K562 (cell line): ENCODE results near the gene OPCML.

ENCODE experiments used
- BHLHE40 ChIP-seq: IDR thresholded peaks from 2 replicates; pipeline ENCODE4 v1.6.1; 2011; ENCODE audit warnings: low read length, improper control_type of control experiment
- CEBPB ChIP-seq: fragments of 450-650 bp; IDR thresholded peaks from 2 replicates; pipeline ENCODE4 v1.6.1; 2016; ENCODE audit warnings: missing genetic modification characterization, missing compliant biosample characterization
- CTBP1 ChIP-seq: fragments of 450-650 bp; IDR thresholded peaks from 2 replicates; pipeline ENCODE4 v1.6.1; 2016; ENCODE audit warnings: borderline replicate concordance
- CTCF ChIP-seq, 3 experiments: IDR thresholded peaks in 2 of 3; conservative IDR thresholded peaks in 1 of 3; 2 replicates each; pipeline ENCODE4 v1.5.1; 2011 to 2012; ENCODE audit warnings: low read length in 3 of 3, mild to moderate bottlenecking in 3 of 3, control low read depth in 2 of 3, improper control_type of control experiment in 1 of 3, inconsistent platforms in 1 of 3, low read depth in 1 of 3, mixed read lengths in 1 of 3, moderate library complexity in 1 of 3; ENCODE audit not compliant: insufficient read depth in 2 of 3
- DMBX1 ChIP-seq: fragments of 250-450 bp; sonication (Bioruptor Pico); IDR thresholded peaks from 2 replicates; pipeline ENCODE4 v1.8.0; 2022; ENCODE audit warnings: inconsistent platforms, mild to moderate bottlenecking, moderate library complexity, borderline replicate concordance
- HMG20B ChIP-seq: fragments of 250-450 bp; sonication (Bioruptor Pico); IDR thresholded peaks from 2 replicates; pipeline ENCODE4 v1.5.0; 2021; ENCODE audit warnings: mild to moderate bottlenecking
- KDM4B ChIP-seq, 2 experiments: fragments of 450-650 bp in 1 of 2; sonication (generic) in 1 of 2; IDR thresholded peaks; 2 replicates each; pipeline ENCODE4 v1.6.1; 2016 to 2017; ENCODE audit warnings: borderline replicate concordance in 2 of 2, antibody characterized with exemption in 1 of 2, low read depth in 1 of 2, mild to moderate bottlenecking in 1 of 2
- NFYB ChIP-seq: IDR thresholded peaks from 2 replicates; pipeline ENCODE4 v1.6.1; 2011; ENCODE audit warnings: mild to moderate bottlenecking, moderate library complexity; ENCODE audit not compliant: insufficient read length; ENCODE audit errors: extremely low read depth
- PCBP2 ChIP-seq: fragments of 200-400 bp; formaldehyde crosslinking; IDR thresholded peaks from 2 replicates; pipeline ENCODE4 v1.6.1; 2018; ENCODE audit warnings: low read length, low read depth, mild to moderate bottlenecking, moderate library complexity; ENCODE audit not compliant: poor library complexity, severe bottlenecking
- PHF21A ChIP-seq: fragments of 450-650 bp; IDR thresholded peaks from 2 replicates; pipeline ENCODE4 v1.6.1; 2017; ENCODE audit warnings: low read depth, borderline replicate concordance
- RNF2 ChIP-seq: sonication (generic); IDR thresholded peaks from 2 replicates; pipeline ENCODE4 v1.6.1; 2016
- RNF219 ChIP-seq: fragments of 250-450 bp; sonication (Bioruptor Pico); IDR thresholded peaks from 2 replicates; pipeline ENCODE4 v1.5.0; 2022; ENCODE audit warnings: mild to moderate bottlenecking
- ZC3H4 ChIP-seq: sonication (generic); formaldehyde crosslinking; IDR thresholded peaks from 2 replicates; pipeline ENCODE4 v1.9.0; 2021; ENCODE audit warnings: missing genetic modification reagents, borderline replicate concordance
- TF ChIP-seq, protein P1 (sequence below), 2 experiments: fragments of 450-650 bp in 1 of 2; sonication (generic) in 1 of 2; formaldehyde crosslinking; conservative IDR thresholded peaks; 2 replicates each; pipeline versions ENCODE4 v1.4.0 to v1.8.1; 2020 to 2022; ENCODE audit warnings: mild to moderate bottlenecking in 1 of 2, missing genetic modification reagents in 1 of 2

DNA sequence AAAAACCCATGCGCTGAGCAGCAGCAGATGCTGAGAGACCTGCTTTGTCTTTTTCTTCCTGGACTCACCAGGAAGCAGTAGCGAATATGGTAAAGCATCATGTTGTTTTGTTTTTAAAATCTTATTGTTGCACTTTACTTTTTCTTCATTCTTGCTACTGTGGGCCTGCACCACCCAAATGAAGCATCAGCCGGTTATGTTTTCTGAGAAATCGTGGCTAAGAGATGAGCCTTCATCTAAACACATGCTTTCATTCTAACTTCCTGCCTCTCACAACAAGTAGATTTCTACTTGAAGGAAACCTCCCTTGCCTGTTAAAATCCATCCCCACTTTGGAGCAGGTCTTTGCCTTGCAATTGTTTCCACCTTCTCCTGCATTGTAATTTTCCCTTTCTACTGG, 1136.0 kb downstream of the OPCML start:
- no peak for TF ChIP-seq CTBP1
- no peak for TF ChIP-seq RNF219 (CRISPR knock-in tag)
- no peak for TF ChIP-seq HMG20B
- TF ChIP-seq NFYB = no peak
- no peak for TF ChIP-seq PHF21A
- no peak for TF ChIP-seq KDM4B (IDR thresholded peaks at IDR 0.05; ENCODE audit: borderline replicate concordance in 2 of 2, low read depth in 1 of 2)
- no peak for TF ChIP-seq CEBPB (tag)
- TF ChIP-seq RNF2 = no peak
- TF ChIP-seq, protein P1, sequence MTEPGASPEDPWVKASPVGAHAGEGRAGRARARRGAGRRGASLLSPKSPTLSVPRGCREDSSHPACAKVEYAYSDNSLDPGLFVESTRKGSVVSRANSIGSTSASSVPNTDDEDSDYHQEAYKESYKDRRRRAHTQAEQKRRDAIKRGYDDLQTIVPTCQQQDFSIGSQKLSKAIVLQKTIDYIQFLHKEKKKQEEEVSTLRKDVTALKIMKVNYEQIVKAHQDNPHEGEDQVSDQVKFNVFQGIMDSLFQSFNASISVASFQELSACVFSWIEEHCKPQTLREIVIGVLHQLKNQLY (CRISPR knock-in tag; conservative IDR thresholded peaks at IDR 0.05) = no peak
- no peak for TF ChIP-seq DMBX1 (CRISPR knock-in tag)
- TF ChIP-seq PCBP2 = no peak
- TF ChIP-seq ZC3H4 (CRISPR knock-in tag) = no peak
- TF ChIP-seq BHLHE40 = no peak
- TF ChIP-seq CTCF (IDR thresholded peaks at IDR 0.05 in 2 of 3, conservative IDR thresholded peaks at IDR 0.05 in 1 of 3; ENCODE audit: insufficient read depth in 2 of 3, low read depth in 1 of 3, low read length in 3 of 3) = no peak
